Skeletal muscle satellite cell (primary cell): ENCODE data around the gene JPT2.

Experiments used
- H3K27me3 ChIP-seq: 2 replicates; pipeline ENCODE4 v1.7.0; 2013; ENCODE audit warnings: low read length; ENCODE audit not compliant: control insufficient read depth, insufficient read depth
- H3K36me3 ChIP-seq: 2 replicates; pipeline ENCODE4 v1.7.0; 2013; ENCODE audit warnings: mild to moderate bottlenecking, control low read depth, low read length; ENCODE audit not compliant: insufficient read depth
- H3K4me1 ChIP-seq: 2 replicates; pipeline ENCODE4 v1.7.0; 2013; ENCODE audit warnings: low read length; ENCODE audit not compliant: control insufficient read depth, insufficient read depth
- H3K4me2 ChIP-seq: 2 replicates; pipeline ENCODE4 v1.7.0; 2013; ENCODE audit warnings: mild to moderate bottlenecking, low read length
- H3K4me3 ChIP-seq: 2 replicates; pipeline ENCODE4 v1.7.0; 2013; ENCODE audit warnings: low read length
- H3K9ac ChIP-seq: 2 replicates; pipeline ENCODE4 v1.7.0; 2013; ENCODE audit warnings: mild to moderate bottlenecking, low read depth, low read length, moderate library complexity
- H3K9me3 ChIP-seq: replicated peaks from 2 replicates; pipeline ENCODE4 v1.7.0; 2013; ENCODE audit warnings: mild to moderate bottlenecking, control low read depth, low read length

Gene JPT2

GRCh38 chr16:1678500-1679098 is 520 bp downstream of the JPT2 start:
- peak overlapping the region; percentile 99 for H3K4me2 ChIP-seq
- H3K9me3 ChIP-seq: no peaks in the 10 kb centered on the region
- H3K4me1 ChIP-seq: peaks cover 15% of the 10 kb centered on the region
- H3K9ac ChIP-seq: peak overlapping the region; percentile 85
- H3K36me3 ChIP-seq: peaks cover 33% of the 10 kb centered on the region
- no peaks in the 10 kb centered on the region for H3K27me3 ChIP-seq
- H3K4me3 ChIP-seq: peak overlapping the region; percentile 87

GRCh38 chr16:1680361-1680760 is 2.3 kb downstream of the JPT2 start:
- H3K4me1 ChIP-seq: peaks cover 8% of the 10 kb centered on the region
- no peaks in the 10 kb centered on the region for H3K27me3 ChIP-seq
- no peaks in the 10 kb centered on the region for H3K9me3 ChIP-seq
- H3K4me3 ChIP-seq: no peak overlapping the region
- H3K36me3 ChIP-seq: peaks cover 30% of the 10 kb centered on the region
- no peak overlapping the region for H3K9ac ChIP-seq
- peak overlapping the region; percentile 99 for H3K4me2 ChIP-seq

GRCh38 chr16:1681032-1681431 is 3.0 kb downstream of the JPT2 start:
- H3K27me3 ChIP-seq: no peaks in the 10 kb centered on the region
- H3K4me1 ChIP-seq: peaks cover 7% of the 10 kb centered on the region
- no peaks in the 10 kb centered on the region for H3K9me3 ChIP-seq
- H3K9ac ChIP-seq: no peak overlapping the region
- H3K4me2 ChIP-seq: no peak overlapping the region
- H3K36me3 ChIP-seq: peaks cover 28% of the 10 kb centered on the region
- H3K4me3 ChIP-seq: no peak overlapping the region

- Histone ChIP-seq H3K27me3 (no peaks in the 10 kb centered on the region), H3K9ac (no peak overlapping the region), H3K36me3 (peaks cover 61% of the 10 kb centered on the region)
These were observed 9.6 kb downstream of the JPT2 start for GRCh38 chr16:1687427-1688316.

GRCh38 chr16:1688807-1689560 is 10.9 kb downstream of the JPT2 start:
- Histone ChIP-seq H3K4me3 (no peak overlapping the region), H3K4me2 (no peak overlapping the region), H3K9ac (no peak overlapping the region), H3K9me3 (no peaks in the 10 kb centered on the region), H3K36me3 (peaks cover 72% of the 10 kb centered on the region), H3K27me3 (no peaks in the 10 kb centered on the region), H3K4me1 (peaks cover 28% of the 10 kb centered on the region)

More at GRCh38 chr16:1687427-1688316, 9.6 kb downstream of the JPT2 start:
- H3K9me3 ChIP-seq: no peaks in the 10 kb centered on the region
- H3K4me2 ChIP-seq: no peak overlapping the region
- H3K4me1 ChIP-seq: peaks cover 28% of the 10 kb centered on the region
- no peak overlapping the region for H3K4me3 ChIP-seq

GRCh38 chr16:1689853-1690252 is 11.8 kb downstream of the JPT2 start:
- no peaks in the 10 kb centered on the region for H3K27me3 ChIP-seq
- no peak overlapping the region for H3K4me3 ChIP-seq
- peaks cover 28% of the 10 kb centered on the region for H3K4me1 ChIP-seq
- no peaks in the 10 kb centered on the region for H3K9me3 ChIP-seq
- H3K4me2 ChIP-seq: no peak overlapping the region
- no peak overlapping the region for H3K9ac ChIP-seq
- H3K36me3 ChIP-seq: peaks cover 75% of the 10 kb centered on the region

GRCh38 chr16:1690810-1691209 is 12.7 kb downstream of the JPT2 start:
- Histone ChIP-seq H3K9ac (no peak overlapping the region), H3K4me1 (peaks cover 28% of the 10 kb centered on the region), H3K9me3 (no peaks in the 10 kb centered on the region), H3K27me3 (no peaks in the 10 kb centered on the region), H3K4me3 (no peak overlapping the region), H3K4me2 (no peak overlapping the region), H3K36me3 (peaks cover 65% of the 10 kb centered on the region)

GRCh38 chr16:1691276-1691675 is 13.2 kb downstream of the JPT2 start:
- Histone ChIP-seq H3K9me3 (no peaks in the 10 kb centered on the region), H3K4me3 (no peak overlapping the region), H3K27me3 (no peaks in the 10 kb centered on the region), H3K36me3 (peaks cover 64% of the 10 kb centered on the region), H3K4me2 (peak overlapping the region; percentile 20), H3K4me1 (peaks cover 28% of the 10 kb centered on the region), H3K9ac (no peak overlapping the region)

- H3K9ac ChIP-seq: no peak overlapping the region
- no peaks in the 10 kb centered on the region for H3K27me3 ChIP-seq
- peak overlapping the region; percentile 20 for H3K4me2 ChIP-seq
- no peak overlapping the region for H3K4me3 ChIP-seq
- H3K36me3 ChIP-seq: peaks cover 61% of the 10 kb centered on the region
- H3K9me3 ChIP-seq: no peaks in the 10 kb centered on the region
- H3K4me1 ChIP-seq: peaks cover 28% of the 10 kb centered on the region
These were observed 13.9 kb downstream of the JPT2 start for GRCh38 chr16:1691956-1692355.

GRCh38 chr16:1696863-1697262 is 18.8 kb downstream of the JPT2 start:
- no peak overlapping the region for H3K9ac ChIP-seq
- peaks cover 58% of the 10 kb centered on the region for H3K36me3 ChIP-seq
- H3K9me3 ChIP-seq: no peaks in the 10 kb centered on the region
- H3K4me2 ChIP-seq: no peak overlapping the region
- no peaks in the 10 kb centered on the region for H3K27me3 ChIP-seq
- peaks cover 6% of the 10 kb centered on the region for H3K4me1 ChIP-seq
- H3K4me3 ChIP-seq: no peak overlapping the region

GRCh38 chr16:1698680-1699079 is 20.6 kb downstream of the JPT2 start:
- no peak overlapping the region for H3K4me3 ChIP-seq
- H3K36me3 ChIP-seq: peaks cover 44% of the 10 kb centered on the region
- H3K9ac ChIP-seq: no peak overlapping the region
- no peaks in the 10 kb centered on the region for H3K4me1 ChIP-seq
- H3K9me3 ChIP-seq: no peaks in the 10 kb centered on the region
- no peak overlapping the region for H3K4me2 ChIP-seq
- H3K27me3 ChIP-seq: no peaks in the 10 kb centered on the region
